Stimulated activated CD4-positive, alpha-beta T cell treated with anti-CD3 and anti-CD28 coated beads, Interleukin-4, amount 100 ng/mL, for 1 hour (primary cell): ENCODE measurements around the gene FHIP1B.

Experiments
- DNase-seq: peaks from one replicate; pipeline ENCODE4 v3.0.0-alpha.2; 2020

Gene FHIP1B

GRCh38 chr11:6238902-6239301 is 4.5 kb upstream of the FHIP1B start, which contains the start of gene CNGA4:
Gene CNGA4, plus strand, starts transcription at chr11:6239089. Its CDS starts 118 bp downstream, at chr11:6239207.
- no peak for DNase-seq

- DNase-seq: no peak
Observed at GRCh38 chr11:6237761-6238302, 3.4 kb upstream of the FHIP1B start.

- DNase-seq: no peak
Observed at GRCh38 chr11:6237266-6237665, 2.8 kb upstream of the FHIP1B start.

- no peak for DNase-seq
Observed at GRCh38 chr11:6233984-6234386, 451 bp downstream of the FHIP1B start.

GRCh38 chr11:6232899-6233298 is 1.5 kb downstream of the FHIP1B start:
- DNase-seq: no peak

GRCh38 chr11:6229911-6230310 is 4.5 kb downstream of the FHIP1B start:
- no peak for DNase-seq

GRCh38 chr11:6228520-6228919 is 5.9 kb downstream of the FHIP1B start:
- DNase-seq: no peak

- no peak for DNase-seq
Observed at GRCh38 chr11:6225896-6226295, 8.5 kb downstream of the FHIP1B start.

GRCh38 chr11:6225024-6225423 is 9.4 kb downstream of the FHIP1B start:
- DNase-seq: no peak

GRCh38 chr11:6224421-6224820 is 10.0 kb downstream of the FHIP1B start:
- no peak for DNase-seq

- no peak for DNase-seq
Observed at GRCh38 chr11:6223854-6224253, 10.6 kb downstream of the FHIP1B start.

GRCh38 chr11:6219359-6219758 is 15.1 kb downstream of the FHIP1B start:
- DNase-seq: no peak

GRCh38 chr11:6217722-6218121 is 16.7 kb downstream of the FHIP1B start:
- DNase-seq: no peak

GRCh38 chr11:6216501-6216900 is 17.9 kb downstream of the FHIP1B start:
- no peak for DNase-seq

GRCh38 chr11:6214530-6214929 is 19.9 kb downstream of the FHIP1B start:
- DNase-seq: no peak

GRCh38 chr11:6210274-6210955 is 24.0 kb downstream of the FHIP1B start:
- DNase-seq: no peak

- no peak for DNase-seq
Observed at GRCh38 chr11:6209801-6210200, 24.6 kb downstream of the FHIP1B start.

- DNase-seq: no peak
Observed at GRCh38 chr11:6206456-6207180, 27.8 kb downstream of the FHIP1B start.

GRCh38 chr11:6205366-6205765 is 29.1 kb downstream of the FHIP1B start, which contains the start of gene C11orf42:
Gene C11orf42, plus strand, starts transcription at chr11:6205557. Its CDS starts 59 bp downstream, at chr11:6205616.
- DNase-seq: no peak

GRCh38 chr11:6204706-6205105 is 29.7 kb downstream of the FHIP1B start:
- DNase-seq: no peak

GRCh38 chr11:6203327-6203726 is 31.1 kb downstream of the FHIP1B start:
- no peak for DNase-seq

GRCh38 chr11:6202041-6202440 is 32.4 kb downstream of the FHIP1B start:
- DNase-seq: no peak

GRCh38 chr11:6201481-6201880 is 33.0 kb downstream of the FHIP1B start:
- DNase-seq: no peak

GRCh38 chr11:6200975-6201374 is 33.5 kb downstream of the FHIP1B start:
- DNase-seq: no peak
